B cell (primary cell): ENCODE data around the gene TTC27.
"Not testable (repeated sequence)": the region's sequence is repeated elsewhere in the genome, so short reads cannot be mapped to it uniquely, and the experiment has no call there.

ENCODE experiments used
- CTCF ChIP-seq: fragments of 200-600 bp; IDR thresholded peaks from one replicate; pipeline ENCODE4 v1.8.0; 2022; ENCODE audit warnings: antibody characterized with exemption, mild to moderate bottlenecking
- EZH2 ChIP-seq: IDR thresholded peaks from 2 replicates; pipeline ENCODE4 v1.6.1; 2012; ENCODE audit warnings: borderline replicate concordance, low read depth, mild to moderate bottlenecking, moderate library complexity, low read length; ENCODE audit not compliant: insufficient read depth, poor library complexity, severe bottlenecking

DNA sequence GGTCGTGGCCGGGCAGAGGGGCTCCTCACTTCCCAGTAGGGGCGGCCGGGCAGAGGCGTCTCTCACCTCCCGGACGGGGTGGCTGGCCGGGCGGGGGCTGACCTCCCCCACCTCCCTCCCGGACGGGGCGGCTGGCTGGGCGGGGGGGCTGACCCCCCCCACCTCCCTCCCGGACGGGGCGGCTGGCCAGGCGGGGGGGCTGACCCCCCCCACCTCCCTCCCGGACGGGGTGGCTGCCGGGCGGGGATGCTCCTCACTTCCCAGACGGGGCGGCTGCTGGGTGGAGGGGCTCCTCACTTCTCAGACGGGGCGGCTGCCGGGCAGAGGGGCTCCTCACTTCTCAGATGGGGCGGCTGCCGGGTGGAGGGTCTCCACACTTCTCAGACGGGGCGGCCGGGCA lies 126.8 kb downstream of the TTC27 start:
- TF ChIP-seq CTCF, EZH2: not testable (repeated sequence)
